Left hindlimb (tissue), 1 donor: ENCODE results near the gene KIFAP3.

Experiments
- DNase-seq: peaks from one replicate; pipeline ENCODE4 v3.0.0-alpha.2; 2018

The KIFAP3 gene

GRCh38 chr1:169970114-169970513 lies 104.4 kb downstream of the KIFAP3 start:
- DNase-seq = no peak

- no peak for DNase-seq
Measured at GRCh38 chr1:169968174-169968573, 106.3 kb downstream of the KIFAP3 start.

GRCh38 chr1:169964206-169964605 lies 110.3 kb downstream of the KIFAP3 start:
- no peak for DNase-seq

GRCh38 chr1:169959686-169960085 lies 114.8 kb downstream of the KIFAP3 start:
- no peak for DNase-seq

- DNase-seq = no peak
Measured at GRCh38 chr1:169958987-169959386, 115.5 kb downstream of the KIFAP3 start.

- DNase-seq = no peak
Measured at GRCh38 chr1:169957884-169958283, 116.6 kb downstream of the KIFAP3 start.

GRCh38 chr1:169951108-169951507 lies 123.4 kb downstream of the KIFAP3 start:
- DNase-seq = no peak

GRCh38 chr1:169949139-169949538 lies 125.4 kb downstream of the KIFAP3 start:
- DNase-seq = no peak

- DNase-seq = no peak
Measured at GRCh38 chr1:169946206-169946605, 128.3 kb downstream of the KIFAP3 start.

DNA sequence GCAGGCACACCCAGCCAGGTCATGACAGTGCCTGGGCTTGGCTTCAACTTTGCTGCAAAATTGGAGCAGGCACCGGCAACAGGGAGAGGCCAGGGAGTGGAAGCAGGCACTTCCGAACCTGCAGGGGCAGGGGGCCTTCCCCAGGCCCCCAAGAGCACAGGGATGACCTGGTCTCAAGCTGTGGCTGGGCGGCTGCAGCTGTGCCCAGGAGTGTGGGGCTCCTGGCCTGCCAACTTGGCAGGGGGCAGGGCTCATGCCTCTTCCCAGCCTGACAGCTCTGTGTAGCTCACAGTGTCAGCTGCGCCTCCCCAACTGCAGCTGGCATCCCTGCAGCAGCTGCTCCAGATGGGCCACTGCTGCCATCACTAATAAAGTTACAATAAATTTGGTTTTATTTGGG lies 129.3 kb downstream of the KIFAP3 start:
- peak; percentile 32 for DNase-seq

DNA sequence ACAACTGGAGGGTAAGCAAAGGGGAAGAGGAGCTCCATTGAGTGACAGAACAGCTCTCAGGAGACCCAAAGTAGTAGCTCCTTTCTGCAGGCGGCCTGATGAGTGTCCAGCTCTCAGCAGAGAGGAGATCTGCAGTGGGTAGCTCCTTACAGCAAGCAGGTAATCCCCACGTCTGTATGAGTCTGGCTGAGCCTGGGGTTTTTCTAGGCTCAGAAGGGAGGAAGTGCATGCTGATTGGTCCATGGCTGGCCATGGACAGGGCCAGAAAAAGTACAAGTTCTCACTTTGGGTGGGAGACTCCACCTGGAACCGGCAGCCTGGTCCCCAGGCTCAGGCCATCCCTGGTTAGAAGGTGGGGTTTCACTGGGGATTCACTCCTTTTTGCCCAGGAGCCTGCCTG lies 129.9 kb downstream of the KIFAP3 start:
- no peak for DNase-seq

DNA sequence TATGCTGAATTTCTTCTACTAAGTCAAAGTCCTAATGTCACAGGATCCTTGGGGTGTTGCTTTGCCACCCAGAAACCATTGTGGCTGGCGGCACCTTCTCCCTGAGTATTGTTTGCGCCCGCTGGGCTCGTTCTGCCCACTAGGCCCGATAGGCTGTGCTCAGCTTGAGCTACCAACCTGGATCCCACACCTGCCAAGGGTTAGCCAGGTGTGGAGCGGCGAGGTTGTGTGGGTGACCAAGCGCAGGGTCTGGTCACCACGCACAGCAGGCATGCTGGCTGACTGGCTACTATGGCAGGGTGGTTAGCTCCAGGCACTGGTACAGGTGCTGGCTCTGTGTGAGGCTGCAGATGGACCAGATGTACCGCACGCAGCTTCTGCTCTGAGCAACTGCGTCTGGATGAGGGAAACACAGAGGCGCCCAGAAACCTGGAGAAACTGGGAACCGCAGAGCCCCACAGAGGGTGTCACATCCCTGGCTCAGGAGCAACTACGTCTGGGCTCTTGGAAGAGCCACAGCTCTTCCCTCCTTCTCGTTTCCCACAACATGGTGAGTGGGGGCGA lies 130.4 kb downstream of the KIFAP3 start:
- DNase-seq = peak; percentile 17

DNA sequence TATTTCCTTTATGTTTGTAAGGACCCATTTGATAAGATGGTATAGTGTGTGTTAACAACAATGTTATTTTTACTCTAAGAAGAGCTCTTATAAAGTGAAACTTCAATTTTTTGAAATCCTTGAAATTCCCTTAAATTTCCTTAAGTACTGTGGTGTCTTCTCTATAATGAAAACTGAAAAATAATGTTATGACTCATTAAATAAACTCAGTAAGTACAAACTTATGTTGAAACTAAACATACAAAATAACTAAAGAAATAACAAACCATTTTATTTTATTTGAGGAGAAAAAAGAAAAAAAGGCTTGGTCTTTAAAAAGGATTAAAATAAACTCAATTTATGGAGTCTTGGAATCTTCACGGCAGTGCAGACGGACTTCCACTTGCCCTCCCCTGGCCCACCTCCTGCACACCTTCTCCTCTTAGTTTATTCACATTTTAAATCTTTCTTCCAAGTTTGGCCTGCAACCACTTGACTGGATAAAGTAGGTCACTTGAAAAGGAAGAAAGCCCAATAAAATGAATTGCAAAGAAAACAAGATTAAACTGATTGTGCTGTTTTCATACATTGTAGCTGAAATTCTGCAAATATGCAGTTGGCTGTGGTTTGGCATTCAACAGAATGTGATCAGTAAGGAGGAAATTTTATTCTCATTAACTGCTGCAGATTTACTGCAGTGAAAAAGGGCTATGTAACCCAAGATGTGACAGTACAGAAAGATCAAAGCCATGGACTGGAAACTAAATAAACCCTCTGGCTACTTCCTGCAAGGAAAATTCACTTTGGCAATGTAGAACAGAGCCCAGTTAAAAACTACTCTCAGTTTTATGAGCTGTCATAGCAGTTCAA lies 132.3 kb downstream of the KIFAP3 start:
- DNase-seq = peak; percentile 51

DNA sequence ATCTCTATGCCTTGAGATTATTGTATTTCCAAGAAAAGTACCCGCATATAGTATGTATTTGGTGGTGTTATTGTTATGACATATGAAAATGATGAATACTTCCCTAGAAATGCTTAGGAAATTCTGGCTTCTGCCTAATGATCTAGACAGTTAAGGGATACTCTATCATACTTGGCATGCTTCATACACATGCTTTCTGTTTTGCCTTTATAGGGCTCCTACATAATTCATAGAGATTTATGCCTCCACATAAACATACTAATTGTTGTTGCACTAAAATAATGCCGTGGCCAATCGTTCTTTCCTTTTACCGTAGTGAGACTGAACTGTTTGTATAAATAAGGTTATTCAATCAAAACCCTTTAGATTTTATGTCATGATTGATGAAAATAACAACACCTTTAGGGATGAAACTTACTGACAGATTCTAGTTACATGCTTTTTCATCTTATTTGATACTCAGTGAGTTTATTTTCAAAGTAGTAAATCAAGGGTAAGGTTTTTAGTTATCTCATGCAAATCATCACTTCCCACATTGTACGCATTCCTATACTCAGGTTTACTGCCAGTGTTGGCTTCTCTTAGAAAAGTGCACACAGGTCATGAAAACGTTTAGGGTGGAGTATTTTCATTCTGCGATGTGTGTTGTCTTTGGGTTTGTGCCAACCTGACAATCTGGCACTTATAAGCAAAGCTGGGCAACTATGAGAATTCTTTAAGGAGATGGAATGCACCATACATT lies 140.3 kb downstream of the KIFAP3 start:
- DNase-seq = no peak

DNA sequence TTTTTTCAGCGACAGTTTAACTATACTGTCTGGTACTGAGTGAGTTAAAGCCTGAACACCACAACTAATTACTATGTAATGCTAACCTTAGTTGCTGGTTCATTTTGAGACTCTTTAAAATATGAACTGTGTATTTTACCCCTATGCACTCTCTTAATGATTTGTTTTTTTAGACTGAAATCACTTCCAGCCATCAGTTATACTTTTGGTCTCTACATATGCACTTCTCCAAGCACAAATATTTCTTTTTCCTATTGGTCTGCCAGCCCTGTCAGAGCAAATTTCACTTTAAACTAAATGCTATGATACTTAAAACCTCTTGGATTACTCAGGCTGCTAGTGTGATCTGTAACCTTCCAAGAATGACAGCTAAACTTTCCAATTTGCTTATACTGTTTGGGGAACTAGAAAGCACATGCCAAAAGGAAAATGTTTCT lies 142.7 kb downstream of the KIFAP3 start:
- no peak for DNase-seq

- no peak for DNase-seq
Measured at GRCh38 chr1:169929210-169929526, 145.3 kb downstream of the KIFAP3 start.

DNA sequence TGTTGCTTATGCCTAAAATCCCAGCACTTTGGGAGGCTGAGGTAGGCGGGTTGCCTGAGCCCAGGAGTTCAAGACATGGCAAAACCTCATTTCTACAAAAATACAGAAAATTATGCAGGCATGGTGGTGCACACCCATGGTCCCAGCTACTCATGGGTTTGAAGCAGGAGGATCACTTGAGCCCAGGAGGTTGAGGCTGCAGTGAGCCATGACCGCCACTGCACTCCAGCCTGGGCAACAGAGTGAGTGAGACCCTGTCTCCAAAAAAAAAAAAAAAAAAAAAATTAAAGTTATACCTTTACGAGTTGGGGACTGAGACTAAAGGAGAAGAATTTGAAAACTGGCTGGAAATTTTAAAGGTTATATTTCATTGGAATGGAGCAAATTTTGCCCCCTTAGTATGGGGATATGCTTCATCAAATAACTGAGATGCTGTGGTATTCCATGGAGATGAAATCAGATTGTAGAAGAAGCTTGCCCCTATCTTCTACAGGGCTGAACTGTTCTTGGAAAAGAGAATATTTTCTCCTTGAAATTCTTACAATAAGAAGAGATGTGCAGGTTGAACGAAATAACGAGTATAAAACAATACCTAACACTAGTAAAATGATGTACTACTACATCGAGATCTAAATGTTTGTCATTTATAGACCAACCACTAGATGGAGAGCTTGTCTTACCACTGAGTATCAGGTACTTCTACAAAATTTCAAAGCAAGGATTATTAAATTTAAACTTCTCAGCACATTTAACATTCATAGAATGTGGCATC lies 145.9 kb downstream of the KIFAP3 start:
- DNase-seq = no peak

DNA sequence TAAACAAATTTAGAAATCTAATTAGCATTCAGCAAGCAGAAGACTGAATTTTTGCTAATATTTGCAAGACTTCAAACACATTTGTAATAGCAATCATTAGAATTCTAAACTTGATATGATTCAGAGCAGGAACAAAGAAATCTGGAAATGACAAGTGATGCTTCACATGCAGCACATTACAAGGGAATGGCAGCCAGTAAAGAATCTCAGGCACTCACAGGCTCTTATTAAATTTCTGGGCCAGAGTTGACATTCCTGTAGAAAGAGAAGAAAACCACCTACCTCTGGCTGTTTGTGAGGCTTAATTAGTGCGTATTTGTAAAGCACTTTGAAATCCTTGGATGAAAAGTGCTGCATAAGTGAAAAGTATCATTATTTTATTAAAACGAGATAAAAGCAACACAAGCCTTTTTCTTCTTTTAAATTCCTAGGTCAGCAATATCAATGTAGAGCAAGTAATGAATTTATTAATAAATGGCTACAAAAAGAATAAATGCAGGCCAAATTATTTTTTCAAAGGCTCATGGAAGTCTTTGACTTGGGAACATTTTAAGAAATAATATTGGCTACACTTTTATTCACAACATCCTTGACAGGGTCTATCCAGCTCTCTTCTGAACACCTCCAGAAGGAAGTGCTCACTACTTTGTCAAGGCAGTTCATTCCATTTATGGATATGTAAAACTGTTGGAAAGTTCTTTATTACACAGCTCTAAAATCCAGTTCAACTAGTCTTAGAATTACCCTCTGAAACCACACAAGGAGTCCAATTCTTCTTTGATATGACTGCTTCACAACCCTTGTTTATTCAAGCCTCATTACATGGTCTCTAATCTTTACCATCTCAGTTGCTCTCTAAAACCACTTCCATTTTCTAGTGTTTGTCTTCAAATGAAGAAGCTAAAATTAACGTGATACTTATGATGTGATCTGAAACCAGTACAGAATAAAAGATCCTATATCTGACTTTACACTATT lies 148.7 kb downstream of the KIFAP3 start:
- no peak for DNase-seq

DNA sequence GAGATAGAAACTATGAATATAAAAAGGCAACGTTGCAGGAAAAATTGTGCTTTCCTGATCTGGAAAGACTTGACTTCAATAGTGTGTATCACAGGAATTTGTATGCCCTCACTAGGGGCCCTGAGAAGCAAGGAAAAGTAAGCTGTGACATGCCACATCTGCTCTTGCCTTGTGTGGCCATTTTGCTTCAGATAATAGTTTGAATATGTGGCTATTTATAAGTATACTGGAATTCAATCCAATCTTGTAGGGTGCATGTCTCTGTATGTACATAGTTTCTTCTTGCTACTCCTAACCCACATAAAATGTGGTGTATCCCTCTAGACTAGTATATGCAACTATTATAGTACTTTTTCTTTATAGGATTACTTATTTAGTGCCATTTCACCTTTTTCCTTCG lies 149.7 kb downstream of the KIFAP3 start:
- no peak for DNase-seq

DNA sequence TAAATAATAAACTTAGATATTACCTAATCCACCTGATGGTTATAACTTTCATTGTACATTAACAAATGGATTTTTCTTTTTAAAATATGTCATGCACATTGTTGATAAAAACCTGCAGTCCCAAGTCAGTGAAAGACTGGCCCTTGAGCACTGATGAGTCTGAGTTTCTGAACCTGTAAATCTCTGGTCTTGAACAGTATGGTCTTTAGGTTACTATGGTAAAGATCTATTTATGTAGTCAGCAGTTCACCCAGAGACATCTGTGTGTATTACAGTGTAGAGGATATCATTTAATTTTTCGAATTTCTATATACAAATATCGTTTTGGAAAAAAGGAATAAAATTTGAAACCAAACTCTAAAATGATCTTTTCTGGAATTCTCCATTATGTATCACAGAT lies 150.4 kb downstream of the KIFAP3 start:
- DNase-seq = no peak

DNA sequence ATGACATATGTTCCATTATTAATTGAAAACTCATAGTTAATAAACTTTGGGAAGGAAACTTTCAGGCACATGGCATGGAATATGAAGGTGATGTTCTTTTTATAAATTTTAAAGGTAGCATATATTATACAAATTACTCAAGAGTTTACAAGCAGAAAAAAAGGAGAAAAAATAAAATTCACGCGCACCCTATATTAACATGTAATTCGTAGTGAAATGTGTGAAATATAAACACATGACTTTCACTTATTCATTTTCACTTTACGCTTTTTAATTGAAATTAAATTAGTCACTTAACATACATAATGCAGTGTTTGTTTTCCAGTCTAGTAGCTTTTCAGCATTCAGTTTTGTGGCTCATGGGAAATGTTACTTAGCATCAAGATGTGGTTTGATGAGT lies 153.4 kb downstream of the KIFAP3 start:
- no peak for DNase-seq

DNA sequence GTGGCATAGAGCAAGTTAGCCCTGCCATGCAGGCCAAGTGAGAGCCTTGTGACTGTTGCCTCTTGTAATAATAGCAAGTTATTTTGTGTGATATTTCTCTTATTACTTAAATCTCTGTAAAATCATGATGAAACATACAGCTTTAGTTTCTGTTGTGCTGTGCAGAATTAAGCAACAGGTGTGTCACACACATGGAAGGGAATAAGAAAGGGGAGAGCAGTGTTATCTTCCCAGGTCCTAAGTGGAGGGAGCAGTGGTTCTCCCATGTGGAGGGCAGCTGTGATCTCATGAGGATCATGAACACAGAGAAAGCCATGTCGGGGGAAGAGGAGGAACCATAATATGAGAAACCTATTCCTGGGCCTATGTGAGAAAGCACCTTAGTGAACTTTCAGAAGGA lies 155.6 kb downstream of the KIFAP3 start:
- DNase-seq = no peak
